Measurements from ENCODE around the gene TNRC18.

TNRC18 gene

DNA sequence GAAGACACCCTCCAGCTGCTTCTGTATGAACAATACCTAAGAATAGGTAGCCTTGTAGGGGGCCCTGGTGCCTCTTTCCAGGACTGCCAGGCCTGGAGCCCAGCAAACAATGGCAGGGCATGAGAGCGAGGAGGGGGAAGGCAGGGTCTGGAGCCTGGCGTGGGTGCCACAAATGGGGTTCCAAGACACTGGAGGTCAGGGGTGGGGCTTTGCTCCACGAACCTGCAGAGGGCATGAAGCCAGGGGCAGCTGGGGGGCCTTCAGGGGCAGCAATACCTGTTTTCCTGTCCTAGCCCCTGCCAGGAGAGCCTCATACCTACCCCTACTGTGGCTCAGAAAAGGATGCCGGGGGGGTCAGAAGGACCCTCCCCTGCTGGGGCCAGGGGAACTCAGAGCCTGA is 79.3 kb downstream of the TNRC18 start:
- Histone ChIP-seq H3K36me3 (ENCODE audit: insufficient read depth, low read length) (peaks cover 81% of the 10 kb centered on the region), H3K4me3 (ENCODE audit: low read depth in 1 of 2, low read length in 2 of 2) (no peak overlapping the region), H2AFZ (ENCODE audit: low read depth, low read length) (no peak overlapping the region), H3K79me2 (ENCODE audit: insufficient read depth, low read length) (no peaks in the 10 kb centered on the region), H3K27me3 (ENCODE audit: insufficient read depth, low read length, poor library complexity) (no peaks in the 10 kb centered on the region), H4K20me1 (ENCODE audit: insufficient read depth, low read length) (0 out of 2 replicates have a peak, but pooled peaks cover 2% of the 10 kb centered on the region), H3K9ac (ENCODE audit: low read depth, low read length) (no peak overlapping the region), H3K4me1 (ENCODE audit: insufficient read depth, low read length) (no peaks in the 10 kb centered on the region), H3K27ac (ENCODE audit: low read length) (no peak overlapping the region), H3K4me2 (ENCODE audit: insufficient read depth, low read length) (no peak overlapping the region), H3K9me3 (ENCODE audit: insufficient read depth, low read length, severe bottlenecking) (peaks cover 24% of the 10 kb centered on the region)
- TF ChIP-seq, protein P1, sequence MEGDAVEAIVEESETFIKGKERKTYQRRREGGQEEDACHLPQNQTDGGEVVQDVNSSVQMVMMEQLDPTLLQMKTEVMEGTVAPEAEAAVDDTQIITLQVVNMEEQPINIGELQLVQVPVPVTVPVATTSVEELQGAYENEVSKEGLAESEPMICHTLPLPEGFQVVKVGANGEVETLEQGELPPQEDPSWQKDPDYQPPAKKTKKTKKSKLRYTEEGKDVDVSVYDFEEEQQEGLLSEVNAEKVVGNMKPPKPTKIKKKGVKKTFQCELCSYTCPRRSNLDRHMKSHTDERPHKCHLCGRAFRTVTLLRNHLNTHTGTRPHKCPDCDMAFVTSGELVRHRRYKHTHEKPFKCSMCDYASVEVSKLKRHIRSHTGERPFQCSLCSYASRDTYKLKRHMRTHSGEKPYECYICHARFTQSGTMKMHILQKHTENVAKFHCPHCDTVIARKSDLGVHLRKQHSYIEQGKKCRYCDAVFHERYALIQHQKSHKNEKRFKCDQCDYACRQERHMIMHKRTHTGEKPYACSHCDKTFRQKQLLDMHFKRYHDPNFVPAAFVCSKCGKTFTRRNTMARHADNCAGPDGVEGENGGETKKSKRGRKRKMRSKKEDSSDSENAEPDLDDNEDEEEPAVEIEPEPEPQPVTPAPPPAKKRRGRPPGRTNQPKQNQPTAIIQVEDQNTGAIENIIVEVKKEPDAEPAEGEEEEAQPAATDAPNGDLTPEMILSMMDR (IDR thresholded peaks at IDR 0.05; ENCODE audit: borderline replicate concordance, extremely low read depth, low read length, poor library complexity, severe bottlenecking): no peak
- no peak for TF ChIP-seq EZH2 (IDR thresholded peaks at IDR 0.05; ENCODE audit: borderline replicate concordance, low read depth, low read length, severe bottlenecking)
- ATAC-seq (ENCODE audit: insufficient read depth, low read depth) (no peak), DNase-seq (no peak)

DNA sequence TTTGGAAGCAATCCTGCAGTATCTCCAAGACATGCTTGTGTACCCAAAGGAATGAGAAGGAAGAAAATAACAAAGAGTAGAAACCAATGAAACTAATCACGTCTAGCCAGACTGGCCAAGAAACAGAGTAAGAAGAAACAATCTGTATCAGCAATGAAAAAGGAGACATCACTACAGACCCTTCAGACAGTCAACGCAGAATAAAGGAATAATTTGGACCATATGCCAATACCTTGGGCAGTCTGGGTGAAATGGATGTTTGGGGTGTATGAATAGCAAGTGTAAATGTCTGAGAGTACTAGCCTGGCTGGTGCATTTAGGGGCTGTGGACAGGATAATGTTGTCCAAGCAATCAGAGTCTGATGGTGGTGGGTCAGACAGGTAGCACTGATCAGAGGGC is 79.8 kb downstream of the TNRC18 start:
- ATAC-seq (ENCODE audit: insufficient read depth, low read depth): no peak
- no peak for TF ChIP-seq EZH2 (IDR thresholded peaks at IDR 0.05; ENCODE audit: borderline replicate concordance, low read depth, low read length, severe bottlenecking)
- no peak for DNase-seq
- H3K4me3 ChIP-seq (ENCODE audit: low read depth in 1 of 2, low read length in 2 of 2): no peak overlapping the region
- H3K27ac ChIP-seq (ENCODE audit: low read length): no peak overlapping the region
- H3K9me3 ChIP-seq (ENCODE audit: insufficient read depth, low read length, severe bottlenecking): peaks cover 24% of the 10 kb centered on the region
- no peaks in the 10 kb centered on the region for H3K27me3 ChIP-seq (ENCODE audit: insufficient read depth, low read length, poor library complexity)
- no peak overlapping the region for H2AFZ ChIP-seq (ENCODE audit: low read depth, low read length)
- H3K4me2 ChIP-seq (ENCODE audit: insufficient read depth, low read length): no peak overlapping the region
- H3K4me1 ChIP-seq (ENCODE audit: insufficient read depth, low read length): no peaks in the 10 kb centered on the region
- no peaks in the 10 kb centered on the region for H3K79me2 ChIP-seq (ENCODE audit: insufficient read depth, low read length)
- H3K36me3 ChIP-seq (ENCODE audit: insufficient read depth, low read length): peaks cover 82% of the 10 kb centered on the region
- H3K9ac ChIP-seq (ENCODE audit: low read depth, low read length): no peak overlapping the region
- no peaks in the 10 kb centered on the region for H4K20me1 ChIP-seq (ENCODE audit: insufficient read depth, low read length)

DNA sequence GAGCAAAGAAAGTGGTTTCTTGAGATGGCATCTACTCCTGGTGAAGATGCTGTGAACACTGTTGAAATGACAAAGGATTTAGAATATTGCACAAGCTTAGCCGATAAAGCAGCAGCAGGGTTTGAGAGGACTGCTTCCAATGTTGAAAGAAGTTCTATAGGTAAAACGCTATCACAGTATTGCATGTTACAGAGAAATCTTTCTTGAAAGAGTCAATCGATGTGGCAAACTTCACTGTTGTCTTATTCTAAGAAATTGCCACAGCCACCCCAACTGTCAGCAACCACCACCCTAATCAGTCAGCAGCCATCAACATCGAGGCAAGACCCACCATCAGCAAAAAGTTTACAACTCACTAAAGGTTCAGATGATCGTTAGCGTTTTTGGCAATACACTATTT is 81.0 kb downstream of the TNRC18 start:
- peaks cover 24% of the 10 kb centered on the region for H3K9me3 ChIP-seq (ENCODE audit: insufficient read depth, low read length, severe bottlenecking)
- no peaks in the 10 kb centered on the region for H3K4me1 ChIP-seq (ENCODE audit: insufficient read depth, low read length)
- no peak for DNase-seq
- no peak overlapping the region for H3K9ac ChIP-seq (ENCODE audit: low read depth, low read length)
- TF ChIP-seq, protein P1 (IDR thresholded peaks at IDR 0.05; ENCODE audit: borderline replicate concordance, extremely low read depth, low read length, poor library complexity, severe bottlenecking): no peak
- TF ChIP-seq EZH2 (IDR thresholded peaks at IDR 0.05; ENCODE audit: borderline replicate concordance, low read depth, low read length, severe bottlenecking): no peak
- H3K4me3 ChIP-seq (ENCODE audit: low read depth in 1 of 2, low read length in 2 of 2): no peak overlapping the region
- no peaks in the 10 kb centered on the region for H3K79me2 ChIP-seq (ENCODE audit: insufficient read depth, low read length)
- no peak overlapping the region for H3K27ac ChIP-seq (ENCODE audit: low read length)
- no peak for ATAC-seq (ENCODE audit: insufficient read depth, low read depth)
- peaks cover 86% of the 10 kb centered on the region for H3K36me3 ChIP-seq (ENCODE audit: insufficient read depth, low read length)
- no peak overlapping the region for H3K4me2 ChIP-seq (ENCODE audit: insufficient read depth, low read length)
- no peaks in the 10 kb centered on the region for H4K20me1 ChIP-seq (ENCODE audit: insufficient read depth, low read length)
- no peaks in the 10 kb centered on the region for H3K27me3 ChIP-seq (ENCODE audit: insufficient read depth, low read length, poor library complexity)
- no peak overlapping the region for H2AFZ ChIP-seq (ENCODE audit: low read depth, low read length)

DNA sequence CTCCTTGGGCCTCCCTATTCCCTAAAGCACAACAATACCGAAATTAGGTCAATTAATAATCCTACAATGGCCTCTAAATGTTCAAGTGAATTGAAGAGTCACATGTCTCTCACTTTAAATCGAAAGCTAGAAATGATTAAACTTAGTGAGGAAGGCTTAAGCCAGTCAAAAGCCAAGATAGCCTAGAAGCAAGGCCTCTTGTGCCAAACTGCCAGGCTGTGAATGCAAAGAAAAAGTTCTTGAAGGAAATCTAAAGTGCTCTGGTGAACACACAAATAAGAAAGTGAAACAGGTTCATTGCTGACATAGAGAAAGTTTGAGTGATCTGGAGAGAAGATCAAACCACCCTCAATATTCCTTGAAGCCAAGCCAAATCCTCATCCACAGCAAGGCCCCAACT is 83.7 kb downstream of the TNRC18 start:
- TF ChIP-seq EZH2 (IDR thresholded peaks at IDR 0.05; ENCODE audit: borderline replicate concordance, low read depth, low read length, severe bottlenecking): no peak
- TF ChIP-seq, protein P1 (IDR thresholded peaks at IDR 0.05; ENCODE audit: borderline replicate concordance, extremely low read depth, low read length, poor library complexity, severe bottlenecking): no peak
- Histone ChIP-seq H4K20me1 (ENCODE audit: insufficient read depth, low read length) (no peaks in the 10 kb centered on the region), H3K27ac (ENCODE audit: low read length) (no peak overlapping the region), H3K9ac (ENCODE audit: low read depth, low read length) (no peak overlapping the region), H2AFZ (ENCODE audit: low read depth, low read length) (no peak overlapping the region), H3K4me2 (ENCODE audit: insufficient read depth, low read length) (no peak overlapping the region), H3K9me3 (ENCODE audit: insufficient read depth, low read length, severe bottlenecking) (peaks cover 25% of the 10 kb centered on the region), H3K36me3 (ENCODE audit: insufficient read depth, low read length) (peaks cover 87% of the 10 kb centered on the region), H3K27me3 (ENCODE audit: insufficient read depth, low read length, poor library complexity) (no peaks in the 10 kb centered on the region), H3K79me2 (ENCODE audit: insufficient read depth, low read length) (peaks cover 2% of the 10 kb centered on the region), H3K4me3 (ENCODE audit: low read depth in 1 of 2, low read length in 2 of 2) (no peak overlapping the region), H3K4me1 (ENCODE audit: insufficient read depth, low read length) (no peaks in the 10 kb centered on the region)
- DNase-seq (no peak), ATAC-seq (ENCODE audit: insufficient read depth, low read depth) (no peak)

All from DND-41 (cell line).